Heart left ventricle (tissue), 13 donors: ENCODE results near the gene PDZD4.

Experiments
- CTCF ChIP-seq, 12 donors: fragments of 200-600 bp; sonication (generic) in 4 of 12; IDR thresholded peaks; one replicate each; pipeline versions ENCODE4 v1.5.0 to v1.8.0; 2018 to 2022; ENCODE audit warnings: antibody characterized with exemption in 12 of 12, mild to moderate bottlenecking in 5 of 12
- POLR2A ChIP-seq, 2 donors: fragments of 450-650 bp; IDR thresholded peaks; one replicate each; pipeline ENCODE4 v1.6.1; 2017; ENCODE audit warnings: antibody characterized with exemption in 2 of 2, mild to moderate bottlenecking in 2 of 2, moderate library complexity in 2 of 2
- donor health status: ischemic (EF 13 %, LVEDD 7.1; RV severe dilation, severe dysfunction).
- donor health status: DM: no; HTN: yes; CAD: no.
- donor health status: DM: no; HTN: no; CAD: no.
- donor health status: ischemic (EF 25% LVEDD 6.9; RV normal size, moderate dysfunction).
- donor health status: ischemic (EF 25% LVEDD 5.7; RV mildly dilated, moderate dysfunction).
- donor health status: ischemic (EF 35%, LVEDD 5.7; RV mildly dilated, moderate dysfunction).
- donor health status: nonischemic (EF 11% LVEDD 7.7; RV severe dilation, severe dysfunction).
- donor health status: DM: yes; HTN: yes; CAD: no.
- donor health status: PGD.
- donor health status: ischemic (EF 29% LVEDD 5.4; RV normal size, mild dysfunction).
- donor health status: nonischemic (EF 23%, LVEDD 6.1; RV moderate dilation, normal function).

DNA sequence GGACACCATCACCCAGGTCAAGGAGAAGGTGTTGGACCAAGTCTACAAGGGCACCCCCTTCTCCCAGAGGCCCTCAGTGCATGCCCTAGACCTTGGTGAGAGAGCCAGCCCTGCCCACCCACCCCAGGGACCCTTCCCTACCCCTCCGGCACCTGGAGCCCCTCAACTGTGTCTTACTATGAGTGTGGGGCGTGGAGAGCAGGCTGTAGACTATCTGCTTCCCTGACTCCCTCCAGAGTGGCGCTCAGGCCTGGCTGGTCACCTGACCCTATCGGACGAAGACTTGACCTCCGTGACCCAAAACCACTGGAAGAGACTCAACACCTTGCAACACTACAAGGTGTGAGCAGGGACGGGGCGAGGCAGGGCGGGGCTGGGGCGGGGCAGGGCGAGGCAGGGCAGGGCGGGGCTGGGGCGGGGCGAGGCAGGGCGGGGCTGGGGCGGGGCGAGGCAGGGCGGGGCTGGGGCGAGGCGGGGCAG, 54.2 kb downstream of the PDZD4 start:
- TF ChIP-seq CTCF (IDR thresholded peaks at IDR 0.05) (no peak), POLR2A (IDR thresholded peaks at IDR 0.05) (no peak)
